CD4-positive, alpha-beta T cell treated with Interleukin-15 for 1 hour (primary cell): ENCODE results near the gene TOX4.
"Not testable (repeated sequence)": the region's sequence is repeated elsewhere in the genome, so short reads cannot be mapped to it uniquely, and the experiment has no call there.

Experiments used
- DNase-seq: peaks from one replicate; pipeline ENCODE4 v3.0.0-alpha.2; 2020

TOX4 gene

GRCh38 chr14:21476925-21477681, at the start of gene TOX4, which contains the start of gene RAB2B:
Gene TOX4, plus strand, starts transcription at chr14:21477195. Its CDS starts 84 bp downstream, at chr14:21477279.
Gene RAB2B, minus strand, starts transcription at chr14:21476959. Its CDS starts 87 bp downstream, at chr14:21476872.
- peak; percentile 97 for DNase-seq

GRCh38 chr14:21428930-21429329, 48.1 kb upstream of the TOX4 start:
- DNase-seq, result no peak

- DNase-seq, result no peak
Observed at GRCh38 chr14:21431126-21431525, 45.9 kb upstream of the TOX4 start.

GRCh38 chr14:21436567-21437062, 40.4 kb upstream of the TOX4 start:
- DNase-seq, result no peak

- DNase-seq, result peak; percentile 98
Observed at GRCh38 chr14:21437063-21437901, 39.7 kb upstream of the TOX4 start.

GRCh38 chr14:21440859-21441258, 36.1 kb upstream of the TOX4 start:
- no peak for DNase-seq

- DNase-seq, result not testable (repeated sequence)
Observed at GRCh38 chr14:21442657-21443056, 34.3 kb upstream of the TOX4 start.

- DNase-seq, result no peak
Observed at GRCh38 chr14:21449899-21450216, 27.1 kb upstream of the TOX4 start.

GRCh38 chr14:21454843-21455544, 22.0 kb upstream of the TOX4 start:
- no peak for DNase-seq

GRCh38 chr14:21455592-21455911, 21.4 kb upstream of the TOX4 start:
- DNase-seq, result no peak

- peak; percentile 100 for DNase-seq
Observed at GRCh38 chr14:21455912-21456667, 20.9 kb upstream of the TOX4 start, which contains the start of gene CHD8. Gene CHD8, minus strand, starts transcription at chr14:21456123. Its CDS starts 24,480 bp downstream, at chr14:21431643.

GRCh38 chr14:21467616-21468015, 9.4 kb upstream of the TOX4 start:
- DNase-seq, result no peak

- no peak for DNase-seq
Observed at GRCh38 chr14:21475767-21476522, 1.1 kb upstream of the TOX4 start.

GRCh38 chr14:21476523-21476924, 471 bp upstream of the TOX4 start:
- DNase-seq, result no peak

- no peak for DNase-seq
Observed at GRCh38 chr14:21486640-21487087, 9.7 kb downstream of the TOX4 start.

- no peak for DNase-seq
Observed at GRCh38 chr14:21494902-21495762, 18.1 kb downstream of the TOX4 start.

GRCh38 chr14:21496453-21496852, 19.5 kb downstream of the TOX4 start:
- no peak for DNase-seq

- no peak for DNase-seq
Observed at GRCh38 chr14:21498540-21499526, 21.8 kb downstream of the TOX4 start.

- DNase-seq, result no peak
Observed at GRCh38 chr14:21501568-21501967, 24.6 kb downstream of the TOX4 start.
